IPS DF 4.7 (cell line): ENCODE data around the gene SULT2B1.
"Not testable (repeated sequence)": the region's sequence is repeated elsewhere in the genome, so short reads cannot be mapped to it uniquely, and the experiment has no call there.

Experiments used
- DNase-seq: peaks from one replicate; pipeline ENCODE4 v3.0.0-alpha.2; 2013; ENCODE audit warnings: low spot score; ENCODE audit errors: extremely low read depth

SULT2B1 gene

DNA sequence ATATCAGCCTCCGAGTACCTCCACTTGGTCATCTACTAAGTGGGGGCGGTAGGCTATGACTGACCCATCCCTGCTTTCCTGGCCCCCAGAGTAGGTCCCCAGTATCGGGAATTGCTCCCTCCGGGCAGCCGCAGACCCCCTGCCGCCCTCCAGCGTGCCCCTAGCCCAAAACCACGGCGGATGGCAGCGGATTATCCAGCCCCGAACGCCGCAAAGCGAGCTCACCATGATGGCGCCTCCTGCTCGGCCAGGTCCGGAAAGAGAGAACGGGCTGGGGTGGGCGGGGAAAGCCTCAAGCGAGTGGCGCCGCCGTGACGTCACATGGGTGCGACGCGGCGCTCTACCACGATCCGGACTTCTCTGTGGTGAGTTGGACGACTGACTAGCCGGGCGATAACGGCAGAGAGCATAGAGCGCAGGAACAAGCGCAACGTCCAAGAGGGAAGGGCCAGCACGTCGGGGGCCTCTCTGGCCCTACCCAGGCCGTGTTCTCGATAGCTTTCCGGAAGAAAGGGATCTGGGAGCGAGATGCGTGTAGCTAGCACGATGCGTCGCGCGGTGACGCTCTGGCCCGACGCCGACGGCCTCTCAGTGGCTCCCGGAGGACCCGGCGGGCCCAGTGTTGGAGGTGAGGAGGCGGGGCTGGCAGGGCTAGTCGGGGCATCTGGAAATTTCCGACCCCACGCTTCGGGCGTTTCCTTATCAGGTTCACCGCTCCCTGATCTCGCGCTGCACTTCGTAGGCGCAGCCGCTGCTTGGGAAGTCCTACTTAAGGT is 67.1 kb downstream of the SULT2B1 start, which contains the start of the genes RPL18 and SPHK2:
RPL18 (minus strand) TSS at position 263 of the 776 bp plus-strand sequence; CDS start at position 228, 35 bp downstream.
SPHK2 (plus strand) TSS at position 591 of the 776 bp plus-strand sequence. CDS start 1,009 bp downstream, outside the sequence.
- no peak for DNase-seq

DNA sequence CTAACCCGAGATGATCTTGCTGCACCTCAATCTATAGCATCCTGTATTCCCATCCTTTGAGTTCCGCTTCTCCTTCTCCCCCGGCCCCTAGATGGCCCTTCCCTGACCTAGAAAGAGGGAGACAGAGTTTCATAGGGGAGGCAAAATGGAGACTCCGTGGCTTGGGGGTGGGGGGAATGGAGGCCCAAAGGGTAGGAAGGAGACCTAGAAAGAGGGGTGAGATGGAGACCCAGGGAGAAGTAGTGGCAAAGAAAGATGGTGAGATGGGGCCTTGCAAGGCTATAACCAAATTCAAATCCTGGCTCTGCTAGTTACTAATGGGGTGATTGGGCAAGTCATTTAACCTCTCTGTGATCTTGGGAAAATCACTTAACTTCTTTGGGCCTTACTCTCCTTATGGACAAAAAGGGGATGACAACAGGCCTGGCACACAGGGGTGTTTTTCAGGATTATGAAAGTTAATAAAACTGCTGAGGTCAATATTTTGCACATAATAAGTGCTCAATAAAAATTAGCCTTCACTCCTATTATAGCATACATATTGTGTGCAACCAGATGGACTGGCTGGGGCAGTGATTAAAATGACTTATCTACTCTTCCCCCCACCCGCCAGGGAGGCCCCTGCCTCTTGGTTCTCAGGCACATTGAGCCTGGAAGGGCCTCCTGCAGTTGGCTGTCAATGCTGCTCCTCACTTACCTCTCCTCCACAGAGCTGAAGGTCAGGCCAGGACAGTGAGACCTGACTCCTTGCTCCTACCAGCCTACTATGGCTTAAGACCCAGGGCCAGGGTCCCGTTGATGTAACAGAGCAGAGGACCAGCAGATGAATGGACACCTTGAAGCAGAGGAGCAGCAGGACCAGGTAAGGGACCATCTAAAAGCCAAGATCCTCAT is 68.0 kb downstream of the SULT2B1 start:
- no peak for DNase-seq

DNA sequence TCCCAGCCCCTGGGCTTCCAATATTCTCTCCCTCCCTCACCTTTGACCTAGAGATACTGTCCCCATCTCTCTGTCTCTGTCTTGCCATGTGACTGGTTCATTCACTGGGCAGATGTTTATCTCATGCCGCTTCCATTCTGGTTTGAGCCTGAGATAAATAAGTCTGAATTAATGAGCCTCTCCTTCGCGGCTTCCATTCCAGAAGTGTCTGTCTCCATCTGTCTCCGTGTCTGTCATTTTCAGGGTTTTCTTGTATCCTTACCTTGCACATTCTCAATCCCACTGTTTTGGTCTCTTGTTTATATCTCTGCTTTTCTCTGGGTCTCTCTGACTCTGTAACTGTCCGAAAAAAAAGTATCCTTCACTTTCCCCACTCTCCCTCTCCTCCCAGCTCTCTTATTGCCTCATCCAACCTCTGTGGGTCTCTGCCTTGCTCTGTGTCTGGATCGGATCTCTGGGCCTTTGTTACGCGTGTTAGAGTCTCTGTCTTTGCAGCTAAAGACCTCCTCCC is 71.6 kb downstream of the SULT2B1 start:
- no peak for DNase-seq

DNA sequence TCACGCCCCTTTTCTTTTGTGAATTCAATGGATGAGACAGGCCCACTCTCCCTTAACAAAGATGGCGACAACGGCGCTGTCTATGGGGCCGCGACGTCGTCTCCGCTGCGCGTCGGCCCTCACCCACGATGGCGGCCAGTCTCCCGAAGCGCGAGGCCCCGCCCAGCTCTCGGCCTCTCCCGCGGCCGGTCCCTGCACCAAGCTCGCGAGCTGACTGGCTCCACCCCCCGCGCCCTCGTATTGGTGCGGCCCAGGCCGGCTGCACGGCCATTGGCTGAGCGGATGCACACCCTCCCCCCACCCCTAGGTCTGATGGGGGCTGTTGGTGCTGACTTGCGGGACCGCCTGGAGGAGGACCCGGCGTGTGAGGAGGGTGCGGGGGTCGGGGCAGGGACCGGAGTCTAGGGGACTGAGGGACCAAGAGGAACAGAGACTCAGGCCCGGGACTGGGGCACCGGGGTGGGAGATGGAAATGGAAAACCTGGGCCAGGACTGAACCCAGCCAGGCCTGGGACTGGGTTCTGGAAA is 72.2 kb downstream of the SULT2B1 start:
- DNase-seq = no peak

DNA sequence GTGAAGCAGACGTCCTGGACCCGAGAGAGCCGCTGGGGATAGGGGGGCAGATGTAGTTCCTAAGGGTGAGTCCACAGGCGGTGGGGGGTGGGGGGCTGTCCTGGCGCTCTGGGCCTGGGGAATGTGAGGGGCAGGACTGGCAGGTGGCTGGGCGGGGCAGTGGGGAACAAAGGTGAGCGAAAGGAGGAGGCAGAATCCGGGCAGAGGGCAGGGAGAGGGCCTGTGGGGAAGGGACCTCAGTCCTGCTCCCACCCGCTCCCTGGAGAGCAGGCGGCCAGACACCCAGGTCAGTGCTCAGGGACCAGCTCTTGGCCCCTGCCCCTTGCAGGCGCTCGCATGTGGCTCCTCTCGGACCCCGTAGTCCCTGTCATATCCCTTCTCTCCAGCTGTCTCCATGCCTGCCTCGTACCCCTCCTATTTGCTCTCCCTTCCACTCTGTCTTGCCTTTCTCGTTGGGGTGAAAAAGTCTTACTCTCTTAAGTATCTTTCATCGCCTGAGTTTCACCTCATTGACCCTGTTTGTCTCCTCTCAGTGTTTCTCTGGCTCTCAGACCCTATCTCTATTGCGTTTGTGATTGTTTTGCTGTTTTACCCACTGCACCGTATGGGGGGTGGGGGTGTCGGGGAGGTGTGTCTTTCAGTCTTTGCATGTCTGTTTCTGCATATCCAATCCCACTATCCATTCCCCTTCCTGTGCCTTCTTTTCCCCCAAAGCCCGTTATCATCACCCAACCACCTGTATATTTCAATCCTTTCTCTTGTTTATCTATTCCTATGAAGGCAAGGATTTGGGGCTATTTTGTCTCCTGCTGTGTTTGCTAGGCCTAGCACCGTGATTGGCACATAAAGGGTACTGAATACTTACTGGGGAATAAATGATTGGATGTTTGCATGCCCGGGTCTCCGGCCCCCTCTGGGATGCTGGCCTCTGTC is 73.1 kb downstream of the SULT2B1 start:
- DNase-seq = no peak

DNA sequence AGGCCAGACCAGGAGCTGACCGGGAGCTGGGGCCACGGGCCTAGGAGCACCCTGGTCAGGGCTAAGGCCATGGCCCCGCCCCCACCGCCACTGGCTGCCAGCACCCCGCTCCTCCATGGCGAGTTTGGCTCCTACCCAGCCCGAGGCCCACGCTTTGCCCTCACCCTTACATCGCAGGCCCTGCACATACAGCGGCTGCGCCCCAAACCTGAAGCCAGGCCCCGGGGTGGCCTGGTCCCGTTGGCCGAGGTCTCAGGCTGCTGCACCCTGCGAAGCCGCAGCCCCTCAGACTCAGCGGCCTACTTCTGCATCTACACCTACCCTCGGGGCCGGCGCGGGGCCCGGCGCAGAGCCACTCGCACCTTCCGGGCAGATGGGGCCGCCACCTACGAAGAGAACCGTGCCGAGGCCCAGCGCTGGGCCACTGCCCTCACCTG is 73.9 kb downstream of the SULT2B1 start:
- DNase-seq = no peak

DNA sequence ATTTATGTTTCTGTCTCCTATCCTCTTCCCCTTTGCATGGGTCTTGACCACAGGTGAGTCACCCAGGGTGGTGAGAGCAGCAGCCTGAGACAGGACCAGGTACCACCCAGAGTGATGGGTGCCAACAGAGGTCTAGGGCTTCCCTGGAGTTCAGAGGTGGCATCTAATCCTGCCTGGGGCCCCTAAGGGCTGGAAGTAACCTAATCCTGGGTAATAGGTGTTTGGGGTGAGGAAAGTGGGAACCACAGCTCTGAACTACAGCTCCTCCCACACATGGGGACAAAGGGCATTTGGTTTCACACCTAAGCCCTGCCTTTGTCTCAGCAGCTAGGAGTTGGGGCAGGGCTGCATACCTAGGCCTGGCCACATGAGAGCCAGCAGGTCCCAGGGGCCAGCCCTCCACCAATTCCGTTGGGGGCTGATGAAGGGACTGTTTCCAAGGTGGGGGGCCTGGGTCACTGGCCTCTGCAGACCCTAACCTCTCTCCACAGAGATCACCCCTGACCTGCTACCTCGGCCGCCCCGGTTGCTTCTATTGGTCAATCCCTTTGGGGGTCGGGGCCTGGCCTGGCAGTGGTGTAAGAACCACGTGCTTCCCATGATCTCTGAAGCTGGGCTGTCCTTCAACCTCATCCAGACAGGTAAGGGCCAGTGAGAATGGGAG is 75.4 kb downstream of the SULT2B1 start:
- no peak for DNase-seq

DNA sequence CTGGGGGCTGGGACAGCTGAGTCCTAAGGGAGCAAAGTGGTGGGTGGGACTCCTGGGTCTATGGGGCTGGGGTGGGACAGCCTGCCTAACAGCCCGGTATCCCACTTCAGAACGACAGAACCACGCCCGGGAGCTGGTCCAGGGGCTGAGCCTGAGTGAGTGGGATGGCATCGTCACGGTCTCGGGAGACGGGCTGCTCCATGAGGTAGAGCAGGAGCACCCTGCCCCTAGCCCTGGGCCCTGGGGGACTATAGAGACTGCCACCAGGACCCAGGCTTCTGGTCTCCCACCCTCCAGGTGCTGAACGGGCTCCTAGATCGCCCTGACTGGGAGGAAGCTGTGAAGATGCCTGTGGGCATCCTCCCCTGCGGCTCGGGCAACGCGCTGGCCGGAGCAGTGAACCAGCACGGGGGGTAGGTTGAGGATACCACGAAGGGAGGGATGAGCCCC is 75.9 kb downstream of the SULT2B1 start:
- no peak for DNase-seq

DNA sequence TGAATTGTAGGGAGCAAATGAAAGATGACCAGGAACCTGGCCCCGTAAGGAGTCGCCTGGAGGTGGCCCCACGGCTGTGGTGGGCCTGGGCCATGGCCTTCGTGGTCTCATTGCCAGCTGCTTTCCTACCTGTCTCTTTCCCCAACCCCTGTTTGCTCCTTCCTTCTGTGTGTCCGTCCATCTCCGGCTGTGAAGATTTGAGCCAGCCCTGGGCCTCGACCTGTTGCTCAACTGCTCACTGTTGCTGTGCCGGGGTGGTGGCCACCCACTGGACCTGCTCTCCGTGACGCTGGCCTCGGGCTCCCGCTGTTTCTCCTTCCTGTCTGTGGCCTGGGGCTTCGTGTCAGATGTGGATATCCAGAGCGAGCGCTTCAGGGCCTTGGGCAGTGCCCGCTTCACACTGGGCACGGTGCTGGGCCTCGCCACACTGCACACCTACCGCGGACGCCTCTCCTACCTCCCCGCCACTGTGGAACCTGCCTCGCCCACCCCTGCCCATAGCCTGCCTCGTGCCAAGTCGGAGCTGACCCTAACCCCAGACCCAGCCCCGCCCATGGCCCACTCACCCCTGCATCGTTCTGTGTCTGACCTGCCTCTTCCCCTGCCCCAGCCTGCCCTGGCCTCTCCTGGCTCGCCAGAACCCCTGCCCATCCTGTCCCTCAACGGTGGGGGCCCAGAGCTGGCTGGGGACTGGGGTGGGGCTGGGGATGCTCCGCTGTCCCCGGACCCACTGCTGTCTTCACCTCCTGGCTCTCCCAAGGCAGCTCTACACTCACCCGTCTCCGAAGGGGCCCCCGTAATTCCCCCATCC is 76.7 kb downstream of the SULT2B1 start:
- no peak for DNase-seq

DNA sequence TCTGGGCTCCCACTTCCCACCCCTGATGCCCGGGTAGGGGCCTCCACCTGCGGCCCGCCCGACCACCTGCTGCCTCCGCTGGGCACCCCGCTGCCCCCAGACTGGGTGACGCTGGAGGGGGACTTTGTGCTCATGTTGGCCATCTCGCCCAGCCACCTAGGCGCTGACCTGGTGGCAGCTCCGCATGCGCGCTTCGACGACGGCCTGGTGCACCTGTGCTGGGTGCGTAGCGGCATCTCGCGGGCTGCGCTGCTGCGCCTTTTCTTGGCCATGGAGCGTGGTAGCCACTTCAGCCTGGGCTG is 77.3 kb downstream of the SULT2B1 start:
- DNase-seq = no peak

DNA sequence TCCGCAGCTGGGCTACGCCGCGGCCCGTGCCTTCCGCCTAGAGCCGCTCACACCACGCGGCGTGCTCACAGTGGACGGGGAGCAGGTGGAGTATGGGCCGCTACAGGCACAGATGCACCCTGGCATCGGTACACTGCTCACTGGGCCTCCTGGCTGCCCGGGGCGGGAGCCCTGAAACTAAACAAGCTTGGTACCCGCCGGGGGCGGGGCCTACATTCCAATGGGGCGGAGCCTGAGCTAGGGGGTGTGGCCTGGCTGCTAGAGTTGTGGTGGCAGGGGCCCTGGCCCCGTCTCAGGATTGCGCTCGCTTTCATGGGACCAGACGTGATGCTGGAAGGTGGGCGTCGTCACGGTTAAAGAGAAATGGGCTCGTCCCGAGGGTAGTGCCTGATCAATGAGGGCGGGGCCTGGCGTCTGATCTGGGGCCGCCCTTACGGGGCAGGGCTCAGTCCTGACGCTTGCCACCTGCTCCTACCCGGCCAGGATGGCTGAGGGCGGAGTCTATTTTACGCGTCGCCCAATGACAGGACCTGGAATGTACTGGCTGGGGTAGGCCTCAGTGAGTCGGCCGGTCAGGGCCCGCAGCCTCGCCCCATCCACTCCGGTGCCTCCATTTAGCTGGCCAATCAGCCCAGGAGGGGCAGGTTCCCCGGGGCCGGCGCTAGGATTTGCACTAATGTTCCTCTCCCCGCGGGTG is 77.8 kb downstream of the SULT2B1 start:
- no peak for DNase-seq

DNA sequence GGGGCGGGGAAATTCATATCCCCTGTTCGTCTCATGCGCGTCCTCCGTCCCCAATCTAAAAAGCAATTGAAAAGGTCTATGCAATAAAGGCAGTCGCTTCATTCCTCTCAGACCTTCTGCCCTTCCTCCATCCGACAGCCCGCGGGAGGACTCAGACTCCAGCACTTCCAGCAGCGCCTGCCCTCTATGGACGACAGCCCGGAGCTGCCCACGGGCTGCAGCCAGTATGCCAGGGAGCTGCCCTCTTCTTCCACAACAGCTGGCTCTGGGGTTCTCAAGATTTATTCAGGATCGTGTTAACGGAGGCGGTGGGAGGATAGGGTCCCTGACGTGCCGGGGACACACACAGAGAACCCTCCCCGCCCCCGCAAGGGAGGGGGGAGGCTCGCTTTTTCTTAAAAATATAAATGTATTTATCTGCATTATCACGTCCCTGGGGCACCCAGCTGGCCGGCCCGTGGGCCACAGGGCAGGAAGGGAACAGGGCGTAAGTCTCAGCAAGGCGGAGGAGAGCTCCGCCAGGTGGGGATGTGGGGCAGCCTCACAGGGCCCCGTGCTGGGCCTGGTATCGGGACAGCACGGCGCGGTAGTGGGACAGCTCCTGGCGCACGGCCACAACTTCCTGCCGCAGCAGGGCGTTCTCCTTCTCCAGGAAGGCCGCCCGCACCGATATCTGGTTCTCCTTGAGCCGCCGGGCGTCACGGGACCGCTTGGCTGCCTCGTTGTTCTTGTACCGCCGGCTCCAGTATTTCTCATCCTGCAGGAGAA is 78.5 kb downstream of the SULT2B1 start:
- DNase-seq = no peak

DNA sequence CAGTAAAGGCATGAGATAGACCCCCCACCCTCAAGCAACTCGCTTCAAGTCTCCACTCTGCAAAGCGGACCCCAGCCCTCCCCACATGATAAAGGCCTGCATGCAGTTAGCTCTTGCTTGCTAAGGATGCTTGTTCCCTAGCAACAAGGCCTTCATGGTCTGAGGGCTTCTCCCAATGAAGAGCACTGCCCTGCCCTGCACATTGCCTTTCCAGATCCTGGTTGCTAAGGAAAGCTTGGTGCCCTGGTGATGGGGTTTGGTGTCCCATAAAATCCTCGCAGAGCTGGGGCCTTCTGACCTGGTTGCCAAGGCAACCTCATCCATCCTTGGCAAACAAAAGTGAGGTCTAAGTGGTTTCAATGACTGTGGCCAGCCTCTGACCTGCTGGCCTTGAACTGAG is 79.3 kb downstream of the SULT2B1 start:
- DNase-seq = no peak

DNA sequence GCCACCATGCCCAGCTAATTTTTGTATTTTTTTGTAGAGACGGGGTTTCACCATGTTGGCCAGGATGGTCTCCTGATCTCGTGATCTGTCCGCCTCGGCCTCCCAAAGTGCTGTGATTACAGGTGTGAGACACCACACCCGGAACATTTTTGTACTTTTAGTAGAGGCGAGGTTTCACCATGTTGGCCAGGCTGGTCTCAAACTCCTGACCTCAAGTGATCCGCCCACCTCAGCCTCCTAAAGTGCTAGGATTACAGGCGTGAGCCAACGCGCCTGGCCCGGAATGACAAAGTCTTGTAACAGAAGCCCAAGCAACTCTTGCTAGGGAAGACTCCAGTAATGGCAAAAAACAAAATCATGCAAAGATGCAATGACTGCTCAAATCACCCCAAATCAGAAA is 80.3 kb downstream of the SULT2B1 start:
- DNase-seq = not testable (repeated sequence)

DNA sequence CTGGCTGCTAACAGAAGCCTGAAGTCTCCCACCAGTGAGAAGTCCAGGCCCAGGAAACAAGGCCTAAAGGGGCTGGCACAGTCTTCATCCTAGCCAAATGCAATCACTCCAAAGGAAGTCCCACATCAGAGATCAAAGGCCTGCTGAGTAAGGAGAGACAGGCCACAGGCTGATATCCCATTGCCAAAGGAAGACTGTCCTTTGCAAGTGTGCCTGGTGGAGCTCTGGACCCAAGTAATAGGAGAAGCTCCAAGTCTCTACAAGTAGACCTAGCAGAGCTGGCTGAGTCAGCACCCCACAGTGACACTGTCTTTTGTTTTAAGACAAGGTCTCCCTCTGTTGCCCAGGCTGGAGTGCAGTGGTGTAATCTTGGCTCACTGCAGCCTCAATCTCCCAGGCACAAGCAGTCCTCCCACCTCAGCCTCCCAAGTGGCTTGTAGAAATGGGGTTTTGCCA is 80.7 kb downstream of the SULT2B1 start:
- no peak for DNase-seq

DNA sequence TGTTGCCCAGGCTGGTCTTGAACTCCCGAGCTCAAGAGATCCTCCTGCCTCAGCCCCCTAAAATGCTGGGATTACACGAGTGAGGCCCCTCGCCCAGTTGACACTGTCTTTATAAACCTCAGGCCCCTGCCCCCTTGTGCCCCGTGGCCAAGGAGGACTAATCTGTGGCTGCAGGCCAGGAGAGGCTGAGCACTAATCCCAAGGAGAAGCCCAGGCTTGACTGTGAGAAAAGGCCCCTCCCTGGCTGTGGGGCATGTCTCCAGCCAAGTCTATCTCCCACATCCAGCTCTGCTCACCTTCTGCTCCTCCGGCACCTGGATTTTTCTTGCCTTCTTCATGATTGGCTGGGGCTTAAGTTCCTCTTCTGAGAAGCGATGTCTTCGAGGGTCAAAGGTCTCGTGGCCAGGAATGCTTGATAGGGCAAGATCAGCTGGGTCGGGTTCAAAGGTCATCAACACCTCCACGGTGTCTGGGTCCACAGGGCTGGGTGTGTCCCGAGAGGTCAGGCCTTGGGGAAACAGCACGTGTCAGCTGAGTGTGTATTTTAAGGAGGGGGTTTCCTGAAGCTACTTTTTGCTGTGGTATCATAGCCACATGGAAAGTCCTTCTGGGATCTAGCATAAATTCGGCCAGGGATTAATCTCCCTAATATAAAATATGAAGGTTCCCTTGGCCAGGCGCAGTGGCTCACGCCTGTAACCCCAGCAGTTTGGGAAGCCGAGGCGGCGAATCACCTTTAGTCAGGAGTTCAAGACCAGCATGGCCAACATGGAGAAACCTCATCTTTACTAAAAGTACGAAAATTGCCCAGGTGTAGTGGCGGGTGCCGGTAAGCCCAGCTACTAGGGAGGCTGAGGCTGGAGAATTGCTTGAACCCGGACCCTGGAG is 81.4 kb downstream of the SULT2B1 start:
- no peak for DNase-seq

DNA sequence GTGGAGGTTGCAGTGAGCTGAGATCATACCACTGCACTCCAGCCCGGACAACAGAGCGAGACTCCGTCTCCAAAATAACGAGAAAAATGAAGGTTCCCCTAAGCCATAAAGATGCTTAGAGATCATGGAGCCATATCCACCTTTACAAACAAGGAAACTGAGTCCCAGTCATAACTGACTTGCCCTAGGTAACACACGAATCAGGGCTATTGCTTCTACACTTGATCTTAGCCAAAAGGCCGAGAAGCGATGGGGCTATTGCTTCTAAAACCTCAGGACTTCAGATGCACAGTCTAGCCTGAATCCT is 82.0 kb downstream of the SULT2B1 start:
- no peak for DNase-seq
